Activated effector memory CD4-positive, alpha-beta T cell treated with Interleukin-2 at 50 U/mL for 16 hours (primary cell): ENCODE results near the gene COL5A1.

Experiments
- DNase-seq: peaks from one replicate; pipeline ENCODE4 v3.0.0-alpha.2; 2020

Gene COL5A1

DNA sequence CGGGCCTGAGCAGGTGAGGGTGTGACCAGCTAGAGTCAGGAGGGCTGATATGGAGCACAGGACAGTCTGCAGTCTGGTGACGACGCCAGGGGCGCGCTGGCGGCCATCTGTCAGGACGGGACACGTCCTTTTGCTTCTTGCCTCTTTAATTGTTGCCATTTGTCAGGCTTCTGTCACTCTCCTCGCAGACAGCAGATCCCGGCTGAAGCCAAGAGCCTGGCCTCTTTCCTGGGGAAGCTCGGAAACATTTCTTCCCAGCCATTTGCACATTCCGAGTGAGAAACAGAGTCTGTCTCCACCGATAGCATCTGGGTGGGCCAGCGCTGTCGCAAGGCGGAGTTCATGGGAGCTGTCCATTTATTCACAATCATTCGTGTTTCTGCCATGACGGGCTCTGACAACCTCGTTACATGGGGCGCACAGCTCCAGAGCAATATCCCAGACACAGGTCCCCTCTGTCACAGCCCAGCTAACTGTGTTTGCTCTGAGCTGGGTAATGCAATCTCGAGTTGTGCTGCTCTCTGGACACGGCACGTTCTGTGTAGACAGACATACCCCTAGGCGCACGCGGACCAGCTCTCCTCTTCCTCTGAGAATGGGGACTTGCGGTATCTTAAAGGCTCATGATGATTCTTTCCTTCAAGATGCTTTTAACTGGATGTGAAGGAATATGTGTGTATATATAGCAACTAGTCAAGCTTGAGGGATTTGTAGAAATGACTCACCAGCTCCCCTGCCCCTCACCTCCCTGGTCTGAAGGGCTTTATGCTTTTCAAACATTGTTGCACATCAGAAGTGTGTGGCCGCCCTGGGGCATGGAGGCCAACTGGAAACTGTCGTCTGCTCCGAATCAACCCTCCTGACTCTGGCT, 133.7 kb downstream of the COL5A1 start:
- DNase-seq: no peak

DNA sequence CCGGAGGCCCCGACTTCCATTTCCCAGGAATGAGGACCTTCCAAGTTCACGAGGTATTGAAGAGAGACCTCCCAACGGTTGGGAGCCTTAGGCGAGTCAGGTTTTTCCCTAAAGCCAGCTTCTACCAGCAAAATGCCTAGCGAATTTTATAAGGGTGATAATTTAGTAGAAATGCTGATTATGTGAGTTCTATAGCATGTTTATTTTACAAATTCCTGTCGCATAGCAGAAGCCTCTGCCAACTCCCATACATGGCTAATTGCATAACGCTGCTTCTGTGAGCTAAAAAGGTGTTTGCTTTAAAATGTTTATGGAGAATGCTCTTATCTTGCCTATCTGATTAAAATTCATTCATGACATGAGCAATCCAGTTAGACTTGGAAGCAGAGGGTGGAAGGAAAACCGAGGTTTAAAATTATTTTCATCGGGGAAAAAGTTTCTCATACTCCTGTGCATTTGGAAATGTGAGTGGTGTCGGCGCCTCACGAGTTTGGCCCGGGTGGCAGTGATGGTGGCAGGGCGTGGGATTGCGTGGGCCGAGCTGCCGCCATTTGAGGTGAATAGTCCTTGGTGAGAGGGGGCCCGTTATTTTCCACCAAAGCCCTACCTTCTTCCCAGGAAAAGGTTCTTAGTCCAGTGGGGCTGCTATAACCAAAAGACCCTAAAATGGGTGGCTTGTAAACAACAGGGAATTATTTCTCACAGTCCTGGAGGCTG, 134.6 kb downstream of the COL5A1 start:
- no peak for DNase-seq

DNA sequence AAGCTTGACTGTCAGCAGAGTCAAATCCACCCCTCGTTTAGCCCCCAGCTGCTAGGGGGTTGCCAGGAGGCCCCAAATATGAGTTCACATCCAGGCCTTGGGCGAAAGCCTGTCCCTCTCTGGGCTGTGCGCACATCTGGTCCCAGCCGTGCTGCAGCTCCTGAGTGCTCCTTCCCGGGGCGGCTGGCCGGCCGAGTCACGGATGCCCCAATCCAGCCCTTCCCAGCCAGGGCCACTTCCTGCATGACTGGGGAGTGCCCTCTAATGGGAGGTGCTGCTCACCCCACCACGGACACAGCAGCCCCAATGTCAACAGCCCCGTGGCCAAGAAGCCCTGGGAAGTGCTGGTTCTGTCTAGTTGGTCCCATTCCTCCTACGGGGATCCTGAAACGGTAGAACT, 135.6 kb downstream of the COL5A1 start:
- no peak for DNase-seq

DNA sequence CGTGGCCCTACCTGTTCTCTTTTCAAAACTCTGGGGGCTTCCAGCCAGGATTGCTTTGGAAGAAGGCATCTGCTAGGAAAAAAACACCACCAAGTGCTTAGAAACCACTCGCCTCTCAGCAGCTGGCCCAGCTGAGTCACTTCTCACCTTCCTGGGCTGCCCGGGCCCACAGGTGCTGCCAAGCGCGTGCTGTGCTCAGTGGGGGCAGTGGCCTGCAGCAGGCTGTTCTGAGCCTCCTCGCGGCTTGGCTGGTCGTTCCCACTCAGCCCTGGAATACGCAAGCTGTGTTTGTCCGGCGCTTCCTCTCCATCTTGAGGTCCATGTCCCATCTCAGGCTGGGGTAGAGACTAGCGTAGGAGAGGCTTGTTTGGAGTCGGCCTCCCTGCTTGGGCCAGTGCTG, 136.6 kb downstream of the COL5A1 start:
- no peak for DNase-seq

DNA sequence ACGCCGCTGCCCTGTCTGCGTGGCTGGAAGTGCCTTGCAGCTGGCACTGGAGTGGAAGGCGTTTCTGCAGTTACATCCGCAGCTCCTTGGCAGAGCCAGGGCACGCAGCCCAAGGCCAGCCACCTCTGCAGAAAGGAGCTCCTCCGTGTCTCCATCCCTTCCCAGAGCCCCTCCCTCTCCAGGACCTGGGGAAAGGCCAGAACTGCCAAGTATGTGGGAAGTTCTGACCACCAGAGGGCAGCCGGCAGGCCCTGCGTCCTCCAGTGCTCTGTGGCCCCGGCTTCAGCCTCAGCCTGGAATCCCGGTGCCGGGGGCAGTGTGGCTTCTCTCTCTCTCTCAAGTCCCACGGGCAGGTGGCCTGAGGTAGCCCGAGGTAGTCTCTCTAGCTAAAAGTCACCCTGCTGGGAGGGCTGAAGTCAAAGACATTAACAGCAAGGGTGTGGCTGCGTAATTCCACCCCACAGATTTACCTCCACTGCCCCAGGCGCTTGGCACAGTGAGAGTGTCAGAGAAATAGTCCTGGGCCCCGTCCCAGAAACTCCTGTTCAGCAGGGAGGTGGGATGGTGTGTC, 137.3 kb downstream of the COL5A1 start:
- no peak for DNase-seq

DNA sequence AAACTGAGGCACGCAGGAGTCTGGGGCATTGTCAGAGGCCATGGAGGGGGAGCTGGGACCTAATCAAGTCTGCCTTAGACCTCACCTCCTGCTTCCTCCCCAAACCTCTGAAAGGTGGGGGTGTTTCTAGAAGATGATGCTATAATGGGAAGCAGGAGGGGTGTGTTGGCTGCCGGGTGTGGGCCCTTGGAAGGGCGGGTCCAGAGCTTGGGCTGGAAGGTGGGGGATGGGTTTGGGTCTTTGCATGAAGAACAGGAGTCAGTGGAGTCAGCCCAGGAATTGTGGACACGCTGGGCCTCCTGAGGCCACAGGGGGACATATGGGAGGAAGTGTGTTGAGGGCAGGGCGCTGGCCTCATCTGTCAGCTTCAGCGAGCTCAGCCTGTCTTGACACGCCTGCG, 138.0 kb downstream of the COL5A1 start:
- DNase-seq: no peak

DNA sequence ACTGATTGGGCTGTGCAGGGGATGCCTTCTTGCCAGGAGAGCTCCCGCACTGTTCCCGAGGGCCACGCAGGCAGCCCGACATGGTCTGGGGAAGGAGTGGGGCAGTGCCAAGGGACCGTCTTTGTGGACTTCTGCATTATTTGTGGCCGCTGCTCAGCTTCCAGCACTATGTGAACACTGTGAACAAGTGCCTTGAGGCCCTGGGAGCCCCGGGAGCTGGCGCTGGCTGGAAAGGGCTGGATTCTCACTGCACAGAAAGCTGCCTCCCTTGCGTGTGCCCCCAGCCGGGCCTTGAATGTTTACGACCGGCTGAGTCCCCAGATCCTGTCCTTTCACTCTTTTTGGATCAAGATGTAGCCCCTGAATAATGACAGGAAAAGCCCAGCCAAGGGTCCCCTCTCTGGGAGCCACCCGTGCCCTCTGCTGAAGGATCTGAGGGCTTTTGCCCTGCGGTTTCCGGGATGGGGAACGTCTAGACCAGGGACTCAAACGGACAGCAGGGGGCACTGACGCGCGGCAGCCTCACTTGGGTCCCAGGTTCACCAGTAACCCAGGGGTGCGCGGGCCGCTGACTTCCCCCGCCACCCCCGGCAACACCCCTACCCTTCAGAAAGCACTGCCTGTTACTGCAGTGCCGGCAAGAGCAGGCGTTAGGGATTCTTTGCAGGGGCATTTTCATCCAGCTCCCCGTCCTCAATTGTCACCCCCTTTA, 140.1 kb downstream of the COL5A1 start:
- DNase-seq: no peak

DNA sequence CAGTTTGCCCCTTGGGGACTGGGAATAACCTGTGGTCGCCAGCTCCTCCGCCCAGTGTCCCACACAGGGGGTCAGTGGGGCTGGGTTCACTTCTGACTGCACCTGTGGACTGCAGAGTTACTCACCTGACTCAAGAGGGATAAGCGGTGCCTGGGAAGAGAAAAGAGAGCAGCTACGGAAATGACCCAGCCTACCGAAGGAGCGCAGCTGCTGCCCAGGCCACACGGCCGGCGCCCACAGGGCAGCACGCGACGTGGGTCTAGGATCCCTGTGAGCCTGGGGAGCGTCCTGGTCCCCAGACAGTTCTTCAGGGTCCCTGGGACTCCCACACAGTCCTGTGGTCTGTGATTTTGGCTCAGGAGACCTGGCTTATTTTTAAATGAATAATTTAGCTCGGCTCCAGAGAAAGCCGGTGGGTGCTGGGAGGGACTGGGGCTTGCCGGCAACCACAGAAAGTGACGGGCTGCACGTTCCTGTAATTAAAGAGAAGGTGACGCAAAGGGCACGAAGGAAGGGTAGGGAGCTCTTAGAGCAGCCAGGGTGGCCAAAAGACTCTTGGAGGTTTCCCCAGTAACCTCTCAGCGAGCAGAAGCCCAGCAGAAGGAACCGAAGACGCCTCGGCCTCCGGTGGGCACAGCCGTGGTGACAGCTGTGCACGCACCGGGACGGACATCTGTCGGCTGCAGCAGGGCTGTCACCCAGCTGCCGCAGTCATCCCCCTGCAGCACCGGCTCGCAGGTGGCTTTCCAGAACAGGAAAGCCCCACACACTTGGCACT, 141.5 kb downstream of the COL5A1 start:
- DNase-seq: no peak

DNA sequence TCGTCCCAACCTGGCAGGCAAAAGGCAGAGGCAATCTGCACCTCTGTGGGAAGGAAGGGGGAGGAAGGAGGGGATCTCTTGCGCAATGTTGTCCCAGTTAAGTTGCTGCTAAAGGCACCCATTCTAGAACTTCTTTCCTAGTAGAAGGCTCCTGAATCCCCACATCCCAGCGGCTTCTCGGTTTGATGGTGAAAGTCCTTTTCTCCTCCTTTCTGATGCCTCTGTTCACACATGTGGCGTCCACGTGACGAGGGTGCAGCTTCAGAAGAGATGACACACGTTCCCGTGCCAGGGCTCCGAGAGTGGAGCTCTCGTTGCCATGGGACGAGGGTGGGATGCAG, 142.1 kb downstream of the COL5A1 start:
- no peak for DNase-seq

DNA sequence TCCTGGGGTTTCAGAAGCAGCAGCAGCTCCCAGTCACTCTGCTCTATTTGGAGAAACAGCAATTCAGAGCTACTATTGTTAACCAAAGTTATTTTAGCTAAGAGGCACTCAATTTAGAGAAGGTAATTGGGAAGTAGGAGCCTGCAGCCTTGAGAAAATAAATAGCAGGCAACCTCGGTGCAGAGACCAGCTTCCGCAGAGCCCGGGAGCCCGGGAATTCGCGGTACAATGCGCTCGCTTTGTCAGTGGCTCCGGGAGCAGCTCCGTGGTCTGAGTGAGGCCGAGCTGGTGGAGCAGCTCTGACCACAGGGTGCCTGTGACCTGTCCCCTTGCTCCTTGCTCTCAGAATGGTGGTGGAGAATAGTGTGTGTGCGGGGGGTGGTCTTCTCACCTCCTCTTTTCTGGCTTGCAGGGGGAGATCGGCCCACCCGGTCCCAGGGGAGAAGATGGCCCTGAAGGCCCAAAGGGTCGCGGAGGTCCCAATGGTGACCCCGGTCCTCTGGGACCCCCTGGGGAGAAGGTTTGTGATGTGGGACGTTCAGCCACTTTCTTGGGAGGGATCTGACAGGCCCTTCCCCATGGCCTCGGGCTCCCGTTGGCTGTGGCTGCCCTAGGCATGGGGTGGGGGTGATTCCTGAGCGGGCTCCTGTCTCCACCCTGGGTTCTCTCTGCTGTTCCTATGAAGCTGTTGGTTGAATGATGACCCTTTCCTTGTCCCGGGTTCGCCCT, 143.1 kb downstream of the COL5A1 start:
- no peak for DNase-seq

DNA sequence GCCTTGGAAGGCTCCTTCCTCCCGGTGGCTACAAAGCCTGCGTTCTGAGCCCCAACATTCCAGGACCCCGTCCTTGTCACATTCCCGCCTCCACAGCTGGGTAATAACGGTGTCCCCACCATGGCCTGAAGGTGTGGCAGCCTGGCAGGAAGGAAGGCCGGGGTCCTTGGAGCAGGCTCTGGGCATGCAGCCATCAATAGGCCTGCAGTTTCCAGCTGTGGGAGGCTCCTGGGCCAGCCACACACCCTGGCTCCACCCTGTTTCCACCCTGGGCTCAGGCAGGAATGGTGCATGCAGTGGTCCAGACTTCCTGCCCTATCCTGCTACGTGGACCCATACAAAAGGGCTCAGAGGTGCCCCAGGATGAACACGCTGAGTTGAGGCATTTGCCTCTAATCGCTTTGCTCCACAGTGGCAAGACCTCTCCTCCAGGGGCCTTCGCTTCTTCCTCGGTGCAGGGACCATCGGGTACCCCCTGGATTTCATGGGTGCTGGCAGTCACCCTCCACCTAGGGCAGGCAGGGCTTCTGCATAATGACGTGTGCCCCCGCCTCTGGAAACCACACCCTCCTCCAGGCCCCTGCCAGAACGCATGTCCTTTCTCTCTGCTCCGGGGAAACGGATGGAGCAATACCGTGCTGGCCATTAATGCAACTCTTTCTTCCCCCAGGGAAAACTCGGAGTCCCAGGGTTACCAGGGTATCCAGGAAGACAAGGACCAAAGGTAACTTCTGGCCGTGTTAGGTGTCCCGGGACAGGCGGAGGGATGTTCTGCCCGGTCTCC, 143.9 kb downstream of the COL5A1 start:
- DNase-seq: no peak

DNA sequence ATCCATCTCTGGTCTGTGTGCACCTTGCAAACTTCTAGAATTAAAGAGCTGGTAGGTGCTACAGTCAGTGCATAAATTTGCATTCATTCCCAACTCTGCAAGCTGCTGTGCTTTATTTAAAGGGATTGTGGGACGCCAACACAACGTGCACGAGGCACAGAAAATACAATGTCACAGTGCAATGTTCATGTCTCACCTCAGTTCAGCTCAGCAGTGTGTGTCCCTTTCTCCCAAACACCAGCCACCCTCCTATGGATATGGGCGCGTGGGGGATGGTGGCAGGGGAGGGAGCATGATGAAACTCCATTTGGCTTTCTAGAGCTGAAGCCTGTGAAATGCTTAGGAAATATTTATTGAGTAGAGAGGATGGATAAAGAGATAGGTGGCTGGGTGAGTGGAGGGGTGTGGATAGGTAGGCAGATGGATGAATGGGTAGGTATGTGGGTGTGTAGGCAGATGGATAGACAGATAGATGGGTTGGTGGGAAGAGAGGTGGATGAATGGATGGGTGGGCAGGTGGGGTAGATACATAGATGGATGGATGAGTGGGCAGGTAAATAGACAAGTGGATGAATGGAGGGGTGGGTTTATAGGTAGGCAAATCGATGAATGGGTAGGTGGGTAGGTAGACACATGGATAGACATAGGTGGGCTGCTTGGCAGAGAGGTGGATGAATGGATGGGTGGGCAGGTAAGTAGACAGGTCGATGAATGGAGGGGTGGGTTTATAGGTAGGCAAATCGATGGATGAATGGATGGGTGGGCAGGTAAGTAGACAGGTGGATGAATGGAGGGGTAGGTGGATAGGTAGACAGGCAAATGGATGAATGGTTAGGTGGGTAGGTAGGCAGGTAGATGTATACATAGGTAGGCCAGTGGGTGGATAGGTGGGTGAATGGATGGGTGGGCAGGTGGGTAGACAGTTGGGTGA, 146.3 kb downstream of the COL5A1 start:
- DNase-seq: no peak

DNA sequence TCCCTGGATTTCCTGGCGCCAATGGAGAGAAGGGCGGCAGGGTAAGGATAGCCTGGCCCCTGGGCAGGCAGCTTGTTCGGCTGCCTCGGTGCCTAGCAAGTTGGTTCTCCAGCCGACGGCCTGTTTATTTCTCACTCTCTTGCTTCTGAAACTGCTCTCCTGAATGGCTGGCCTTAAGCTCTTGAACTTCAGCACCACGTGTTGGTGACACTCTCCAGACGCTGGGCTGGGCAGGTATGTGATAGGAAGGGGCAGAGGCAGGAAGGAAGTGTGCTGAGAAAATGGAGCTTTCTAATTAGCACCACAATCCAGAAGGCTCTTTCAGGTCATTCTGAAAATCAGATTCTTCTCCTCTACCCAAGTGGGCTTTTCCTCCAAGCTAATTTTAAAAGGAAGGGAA, 147.6 kb downstream of the COL5A1 start:
- DNase-seq: no peak

DNA sequence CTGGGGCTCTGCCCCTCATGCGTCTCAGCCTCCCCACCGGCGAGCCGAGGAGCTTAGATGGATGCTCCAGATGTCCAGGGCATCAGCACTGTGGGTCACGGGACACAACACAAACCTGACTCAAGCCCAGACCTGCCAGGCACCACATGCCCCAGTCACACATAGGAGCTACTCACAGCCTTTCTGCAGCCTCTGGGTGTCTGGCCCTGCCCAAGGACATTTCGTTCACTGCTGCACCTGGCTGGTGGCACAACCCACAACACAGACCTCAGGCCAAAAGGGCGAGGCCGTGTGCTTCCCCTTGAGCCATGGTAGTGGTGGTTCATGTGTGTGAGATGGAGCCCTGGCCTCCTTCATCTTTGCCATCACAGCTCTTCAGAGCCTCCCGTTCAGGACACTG, 149.4 kb downstream of the COL5A1 start:
- DNase-seq: no peak

DNA sequence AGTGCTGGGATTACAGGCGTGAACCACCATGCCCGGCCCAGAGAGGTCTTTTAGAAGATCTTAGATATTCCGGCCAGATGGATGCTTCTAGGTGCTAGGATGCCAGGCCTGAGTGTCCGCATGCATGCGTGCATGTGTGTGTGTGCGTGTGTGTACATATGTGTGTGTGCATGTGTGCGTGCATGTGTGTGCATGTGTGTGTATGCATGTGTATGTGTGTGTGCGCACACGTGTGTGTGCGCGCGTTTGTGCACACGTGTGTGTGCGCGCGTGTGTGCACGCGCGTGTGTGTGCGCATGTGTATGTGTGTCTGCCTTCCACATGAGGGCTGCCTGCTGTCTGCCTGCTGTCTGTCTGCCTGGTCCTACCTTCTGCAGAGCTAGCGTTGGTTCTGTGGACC, 151.0 kb downstream of the COL5A1 start:
- no peak for DNase-seq

DNA sequence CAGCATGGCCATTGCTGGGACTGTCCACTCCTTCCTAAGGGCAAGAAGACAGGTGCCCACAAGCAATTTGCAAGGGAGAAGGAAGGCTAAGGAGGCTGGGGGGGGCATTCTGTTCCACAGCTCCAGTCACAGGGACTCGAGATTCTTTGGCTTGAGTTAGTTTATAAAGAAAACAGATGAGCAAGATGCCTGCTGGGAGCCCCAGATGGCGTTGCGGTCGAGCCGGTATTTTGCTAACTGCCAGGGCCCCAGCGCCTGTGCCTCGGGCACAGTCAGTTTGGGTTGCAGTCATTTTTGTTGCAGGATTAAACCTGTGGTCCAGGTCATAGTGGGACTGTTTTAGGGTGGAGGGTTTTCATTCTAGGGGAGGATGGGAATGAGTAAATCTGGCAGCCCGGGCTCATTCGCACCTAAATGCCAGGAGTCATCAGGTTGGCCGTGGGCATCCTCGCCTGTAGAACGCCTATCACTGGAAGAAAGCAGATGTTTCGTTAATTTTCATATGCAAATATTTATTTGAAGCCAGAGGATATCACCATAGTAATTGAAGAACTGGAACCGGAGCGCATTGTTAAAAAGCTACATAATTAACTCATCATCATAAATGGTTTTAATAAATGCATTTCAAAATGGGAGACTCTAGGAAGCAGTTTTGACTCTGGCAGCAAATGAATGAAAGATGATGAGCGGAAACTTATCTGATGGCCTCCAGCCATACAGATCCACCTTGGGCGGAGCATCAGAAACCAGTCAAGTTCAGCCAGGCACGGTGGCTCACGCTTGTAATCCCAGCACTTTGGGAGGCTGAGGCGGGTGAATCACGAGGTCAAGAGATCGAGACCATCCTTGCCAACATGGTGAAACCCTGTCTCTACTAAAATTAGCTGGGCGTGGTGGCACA, 151.9 kb downstream of the COL5A1 start:
- DNase-seq: no peak

DNA sequence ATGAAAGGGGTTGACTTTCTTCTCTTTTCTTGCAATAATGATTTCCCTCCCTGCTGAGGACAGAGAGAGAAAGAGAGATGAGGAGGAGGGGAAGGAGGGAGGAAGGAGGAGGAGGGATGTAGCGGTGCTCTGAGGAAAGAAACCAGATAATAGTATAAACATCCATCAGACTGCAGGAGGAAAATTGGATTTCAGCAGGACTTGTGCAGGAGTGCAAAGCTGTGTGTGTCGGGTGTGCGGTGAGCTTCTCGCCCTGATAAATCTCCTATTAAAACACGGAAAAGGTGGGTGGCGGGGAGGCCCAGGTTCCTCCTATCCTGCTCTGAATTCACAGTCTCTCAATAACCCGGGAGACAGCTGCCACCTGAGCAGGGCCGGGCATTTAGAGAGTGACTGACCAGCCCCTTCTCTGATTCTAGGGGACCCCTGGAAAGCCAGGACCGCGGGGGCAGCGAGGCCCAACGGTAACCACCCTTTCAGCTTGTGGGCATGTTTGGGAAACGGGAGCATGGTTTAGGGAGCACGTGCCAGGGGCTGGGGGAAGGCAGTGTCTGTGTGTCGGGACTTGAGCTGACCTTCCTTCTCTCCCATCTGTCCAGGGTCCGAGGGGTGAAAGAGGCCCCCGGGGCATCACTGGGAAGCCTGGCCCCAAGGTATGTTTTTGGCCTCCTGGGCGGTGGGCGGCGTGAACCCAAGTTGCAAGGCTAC, 153.2 kb downstream of the COL5A1 start:
- no peak for DNase-seq

DNA sequence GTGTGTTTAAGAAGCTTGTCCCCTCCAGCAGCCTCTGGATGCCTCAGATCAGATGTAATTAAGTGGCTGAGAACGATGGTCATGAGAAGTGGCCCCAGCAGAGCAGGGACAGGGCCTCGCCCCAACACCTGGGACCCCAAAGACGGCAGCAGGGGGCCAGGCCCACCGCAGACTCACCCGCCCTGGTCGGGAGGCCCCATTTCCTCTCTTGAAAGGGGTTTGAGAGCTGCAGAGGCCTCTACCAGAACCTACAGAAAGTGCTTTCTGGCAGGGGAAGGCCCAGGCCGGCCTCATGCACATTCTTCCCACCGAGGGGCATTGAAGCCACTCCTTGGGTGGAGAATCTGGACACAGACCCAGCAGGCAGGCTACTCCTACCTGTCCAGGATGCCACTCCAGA, 153.8 kb downstream of the COL5A1 start:
- no peak for DNase-seq
